Measurements from ENCODE around the gene LRMDA. TPM values are rescaled to one million over a fixed set of nuclear protein-coding genes. Genes with fewer than 3 reads are reported as not detected.

The LRMDA gene
- total and polyA plus RNA-seq, 2 donors (not counting 3 experiments of a cell fraction or from before 2014, with no cell fraction given), result 9.7 to 18.0 TPM

- H3K79me2 ChIP-seq (ENCODE audit: control insufficient read depth, insufficient read depth, low read length), result no peaks in the 10 kb centered on the region
- no peaks in the 10 kb centered on the region for H3K36me3 ChIP-seq (ENCODE audit: control insufficient read depth in 2 of 2, extremely low read depth in 1 of 2, insufficient read depth in 2 of 2, low read length in 2 of 2)
- dilution Hi-C loops (cut with MboI; ENCODE audit: extremely low pct_ligation_motif_present, low sequenced_read_pairs), result no loop called here
- H3K4me3 ChIP-seq (replicated peaks in 1 of 3; ENCODE audit: insufficient read depth in 1 of 3, low read depth in 1 of 3, low read length in 3 of 3), result no peak overlapping the region
- H3K4me2 ChIP-seq (ENCODE audit: insufficient read depth, low read length), result no peak overlapping the region
- H3K9ac ChIP-seq (replicated peaks; ENCODE audit: extremely low read depth, insufficient read depth, low read length), result no peak overlapping the region
- H3K27me3 ChIP-seq (ENCODE audit: control insufficient read depth in 2 of 2, insufficient read depth in 2 of 2, low read length in 2 of 2), result no peaks in the 10 kb centered on the region
- H3K9me1 ChIP-seq (replicated peaks; ENCODE audit: control insufficient read depth, extremely low read depth, insufficient read depth, low read length), result no peaks in the 10 kb centered on the region
- ChIA-PET POLR2A (no interaction called here), CTCF (no interaction called here)
- no peaks in the 10 kb centered on the region for H3K9me3 ChIP-seq (replicated peaks; ENCODE audit: control insufficient read depth, insufficient read depth, low read length)
- H4K20me1 ChIP-seq (replicated peaks; ENCODE audit: control insufficient read depth, extremely low read depth, insufficient read depth, low read length), result no peaks in the 10 kb centered on the region
- intact Hi-C loops (cut with micrococcal nuclease), result no loop called here
- no peak for DNase-seq (ENCODE audit: low read depth, low spot score)
- no peaks in the 10 kb centered on the region for H3K4me1 ChIP-seq (ENCODE audit: control insufficient read depth, extremely low read depth, insufficient read depth, low read length)
- no peak overlapping the region for H3K27ac ChIP-seq (ENCODE audit: insufficient read depth, low read depth, low read length)
- no peak for FAIRE-seq
- no peak for TF ChIP-seq FOS (IDR thresholded peaks at IDR 0.05; ENCODE audit: borderline replicate concordance, insufficient read depth, low read length)
- TF ChIP-seq JUN (IDR thresholded peaks at IDR 0.05; ENCODE audit: borderline replicate concordance, insufficient read depth, insufficient read length, low read depth), result no peak
- TF ChIP-seq MYC (IDR thresholded peaks at IDR 0.05; ENCODE audit: low read depth, low read length), result no peak
- TF ChIP-seq, protein P1, sequence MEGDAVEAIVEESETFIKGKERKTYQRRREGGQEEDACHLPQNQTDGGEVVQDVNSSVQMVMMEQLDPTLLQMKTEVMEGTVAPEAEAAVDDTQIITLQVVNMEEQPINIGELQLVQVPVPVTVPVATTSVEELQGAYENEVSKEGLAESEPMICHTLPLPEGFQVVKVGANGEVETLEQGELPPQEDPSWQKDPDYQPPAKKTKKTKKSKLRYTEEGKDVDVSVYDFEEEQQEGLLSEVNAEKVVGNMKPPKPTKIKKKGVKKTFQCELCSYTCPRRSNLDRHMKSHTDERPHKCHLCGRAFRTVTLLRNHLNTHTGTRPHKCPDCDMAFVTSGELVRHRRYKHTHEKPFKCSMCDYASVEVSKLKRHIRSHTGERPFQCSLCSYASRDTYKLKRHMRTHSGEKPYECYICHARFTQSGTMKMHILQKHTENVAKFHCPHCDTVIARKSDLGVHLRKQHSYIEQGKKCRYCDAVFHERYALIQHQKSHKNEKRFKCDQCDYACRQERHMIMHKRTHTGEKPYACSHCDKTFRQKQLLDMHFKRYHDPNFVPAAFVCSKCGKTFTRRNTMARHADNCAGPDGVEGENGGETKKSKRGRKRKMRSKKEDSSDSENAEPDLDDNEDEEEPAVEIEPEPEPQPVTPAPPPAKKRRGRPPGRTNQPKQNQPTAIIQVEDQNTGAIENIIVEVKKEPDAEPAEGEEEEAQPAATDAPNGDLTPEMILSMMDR (IDR thresholded peaks at IDR 0.05; ENCODE audit: extremely low read depth in 1 of 2, insufficient read depth in 1 of 2, low read depth in 1 of 2, low read length in 2 of 2), result no peak
- no peak for TF ChIP-seq POLR2A (IDR thresholded peaks at IDR 0.05; ENCODE audit: low read depth, low read length)
- no peak for TF ChIP-seq MAX (IDR thresholded peaks at IDR 0.05; ENCODE audit: insufficient read depth, insufficient read length)
- no peak overlapping the region for H2AFZ ChIP-seq (ENCODE audit: low read depth, low read length)
- BruUV-seq (replicated peaks), result no TSS peak
Measured at GRCh38 chr10:76395251-76395650, 963.8 kb downstream of the LRMDA start.

GRCh38 chr10:76396134-76396533 lies 964.7 kb downstream of the LRMDA start:
- H3K27ac ChIP-seq (ENCODE audit: insufficient read depth, low read depth, low read length), result no peak overlapping the region
- DNase-seq (ENCODE audit: low read depth, low spot score), result no peak
- POLR2A ChIA-PET, result no interaction called here

More at GRCh38 chr10:76396134-76396533, 964.7 kb downstream of the LRMDA start:
- intact Hi-C loops (cut with micrococcal nuclease) (no loop called here), dilution Hi-C loops (cut with MboI; ENCODE audit: extremely low pct_ligation_motif_present, low sequenced_read_pairs) (no loop called here)
- Histone ChIP-seq H3K27me3 (ENCODE audit: control insufficient read depth in 2 of 2, insufficient read depth in 2 of 2, low read length in 2 of 2) (no peaks in the 10 kb centered on the region), H3K4me1 (ENCODE audit: control insufficient read depth, extremely low read depth, insufficient read depth, low read length) (no peaks in the 10 kb centered on the region), H3K4me2 (ENCODE audit: insufficient read depth, low read length) (no peak overlapping the region), H3K9ac (replicated peaks; ENCODE audit: extremely low read depth, insufficient read depth, low read length) (no peak overlapping the region), H3K9me3 (replicated peaks; ENCODE audit: control insufficient read depth, insufficient read depth, low read length) (no peaks in the 10 kb centered on the region), H3K36me3 (ENCODE audit: control insufficient read depth in 2 of 2, extremely low read depth in 1 of 2, insufficient read depth in 2 of 2, low read length in 2 of 2) (no peaks in the 10 kb centered on the region), H3K79me2 (ENCODE audit: control insufficient read depth, insufficient read depth, low read length) (no peaks in the 10 kb centered on the region), H4K20me1 (replicated peaks; ENCODE audit: control insufficient read depth, extremely low read depth, insufficient read depth, low read length) (no peaks in the 10 kb centered on the region), H3K9me1 (replicated peaks; ENCODE audit: control insufficient read depth, extremely low read depth, insufficient read depth, low read length) (no peaks in the 10 kb centered on the region), H2AFZ (ENCODE audit: low read depth, low read length) (no peak overlapping the region), H3K4me3 (replicated peaks in 1 of 3; ENCODE audit: insufficient read depth in 1 of 3, low read depth in 1 of 3, low read length in 3 of 3) (no peak overlapping the region)
- no TSS peak for BruUV-seq (replicated peaks)
- no peak for TF ChIP-seq POLR2A (IDR thresholded peaks at IDR 0.05; ENCODE audit: low read depth, low read length)
- TF ChIP-seq JUN (IDR thresholded peaks at IDR 0.05; ENCODE audit: borderline replicate concordance, insufficient read depth, insufficient read length, low read depth), result no peak
- no peak for TF ChIP-seq MYC (IDR thresholded peaks at IDR 0.05; ENCODE audit: low read depth, low read length)
- TF ChIP-seq POLR2AphosphoS5 (IDR thresholded peaks at IDR 0.05; ENCODE audit: insufficient read depth, low read depth, low read length), result no peak
- TF ChIP-seq, protein P1 (IDR thresholded peaks at IDR 0.05; ENCODE audit: extremely low read depth in 1 of 2, insufficient read depth in 1 of 2, low read depth in 1 of 2, low read length in 2 of 2), result no peak
- no peak for TF ChIP-seq GATA2 (IDR thresholded peaks at IDR 0.05; ENCODE audit: insufficient read depth, insufficient read length, low read depth, low read length)
- TF ChIP-seq FOS (IDR thresholded peaks at IDR 0.05; ENCODE audit: borderline replicate concordance, insufficient read depth, low read length), result no peak
- TF ChIP-seq EZH2 (IDR thresholded peaks at IDR 0.05; ENCODE audit: borderline replicate concordance, low read depth, low read length, severe bottlenecking), result no peak
- no peak for TF ChIP-seq MAX (IDR thresholded peaks at IDR 0.05; ENCODE audit: insufficient read depth, insufficient read length)
- CTCF ChIA-PET, result no interaction called here
- FAIRE-seq, result no peak
